Fibroblast of the aortic adventitia (primary cell): Measurements from ENCODE around the gene BLM. TPM values are rescaled to one million over a fixed set of nuclear protein-coding genes. Genes with fewer than 3 reads are reported as not detected.

ENCODE experiments used
- DNase-seq: peaks from one replicate; pipeline ENCODE4 v3.0.0-alpha.2; 2010; ENCODE audit warnings: low read depth
- H3K4me3 ChIP-seq: 2 replicates; pipeline ENCODE4 v1.5.1; 2011; ENCODE audit warnings: low read depth, mild to moderate bottlenecking, control low read depth, low read length, moderate library complexity
- total RNA-seq: library from RNA; depleted of rRNA; stranded (reverse); fragments of >200 nt; gene quantifications from 2 replicates; pipeline ENCODE4 v1.2.3, GENCODE V29; 2012; ENCODE audit warnings: low replicate concordance
- TF ChIP-seq, protein P1 (sequence below): IDR thresholded peaks from 2 replicates; pipeline ENCODE4 v1.5.1; 2011; ENCODE audit warnings: mild to moderate bottlenecking, low read length, control low read depth, inconsistent platforms; ENCODE audit not compliant: insufficient read depth

Gene BLM
- total RNA-seq, 1 donor = 12.2 TPM

DNA sequence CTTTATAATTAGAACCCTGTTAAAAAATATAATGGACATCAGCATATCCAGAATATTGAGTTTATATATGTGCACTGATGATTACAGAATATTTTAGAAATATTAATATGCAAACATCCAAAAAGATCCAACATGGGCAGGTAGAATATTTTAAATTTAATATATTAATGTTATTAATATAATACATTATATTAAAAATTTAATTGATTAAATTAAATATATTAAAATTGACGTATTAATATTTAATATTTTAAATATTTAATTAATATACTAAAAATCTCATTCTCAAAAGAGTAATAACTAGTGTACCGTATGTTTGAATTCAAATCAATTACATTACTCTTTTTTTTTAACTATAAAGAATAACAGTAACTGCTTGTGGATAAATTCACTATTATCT lies 77.4 kb downstream of the BLM start:
- DNase-seq = no peak
- H3K4me3 ChIP-seq = no peak overlapping the region
- TF ChIP-seq, protein P1, sequence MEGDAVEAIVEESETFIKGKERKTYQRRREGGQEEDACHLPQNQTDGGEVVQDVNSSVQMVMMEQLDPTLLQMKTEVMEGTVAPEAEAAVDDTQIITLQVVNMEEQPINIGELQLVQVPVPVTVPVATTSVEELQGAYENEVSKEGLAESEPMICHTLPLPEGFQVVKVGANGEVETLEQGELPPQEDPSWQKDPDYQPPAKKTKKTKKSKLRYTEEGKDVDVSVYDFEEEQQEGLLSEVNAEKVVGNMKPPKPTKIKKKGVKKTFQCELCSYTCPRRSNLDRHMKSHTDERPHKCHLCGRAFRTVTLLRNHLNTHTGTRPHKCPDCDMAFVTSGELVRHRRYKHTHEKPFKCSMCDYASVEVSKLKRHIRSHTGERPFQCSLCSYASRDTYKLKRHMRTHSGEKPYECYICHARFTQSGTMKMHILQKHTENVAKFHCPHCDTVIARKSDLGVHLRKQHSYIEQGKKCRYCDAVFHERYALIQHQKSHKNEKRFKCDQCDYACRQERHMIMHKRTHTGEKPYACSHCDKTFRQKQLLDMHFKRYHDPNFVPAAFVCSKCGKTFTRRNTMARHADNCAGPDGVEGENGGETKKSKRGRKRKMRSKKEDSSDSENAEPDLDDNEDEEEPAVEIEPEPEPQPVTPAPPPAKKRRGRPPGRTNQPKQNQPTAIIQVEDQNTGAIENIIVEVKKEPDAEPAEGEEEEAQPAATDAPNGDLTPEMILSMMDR = no peak

DNA sequence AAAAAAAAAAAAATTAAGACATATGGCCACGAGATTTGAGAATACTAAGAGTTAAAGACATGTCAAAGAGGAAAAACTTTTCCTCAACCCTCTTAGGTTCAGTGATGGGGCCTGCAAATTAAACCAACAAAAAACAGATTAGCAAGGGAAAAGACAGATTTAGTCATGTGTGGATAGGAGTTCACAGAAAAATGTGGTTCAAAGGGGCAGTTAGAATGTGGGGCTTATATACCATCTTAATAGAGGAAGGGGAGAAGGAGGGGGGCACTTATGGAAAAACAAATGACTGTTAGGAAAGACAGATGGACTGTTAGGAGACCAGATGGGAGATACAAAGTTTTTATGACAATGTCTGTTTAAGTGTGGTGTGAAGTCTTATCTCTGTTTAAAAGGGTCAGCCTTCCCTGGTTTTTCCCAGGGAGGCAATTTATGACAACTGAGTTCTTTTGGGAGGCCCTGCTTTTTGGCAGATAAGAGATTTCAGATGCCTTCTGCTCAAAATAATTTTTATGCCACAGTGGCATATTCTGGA lies 82.6 kb downstream of the BLM start:
- TF ChIP-seq, protein P1 = no peak
- no peak overlapping the region for H3K4me3 ChIP-seq
- DNase-seq = no peak

DNA sequence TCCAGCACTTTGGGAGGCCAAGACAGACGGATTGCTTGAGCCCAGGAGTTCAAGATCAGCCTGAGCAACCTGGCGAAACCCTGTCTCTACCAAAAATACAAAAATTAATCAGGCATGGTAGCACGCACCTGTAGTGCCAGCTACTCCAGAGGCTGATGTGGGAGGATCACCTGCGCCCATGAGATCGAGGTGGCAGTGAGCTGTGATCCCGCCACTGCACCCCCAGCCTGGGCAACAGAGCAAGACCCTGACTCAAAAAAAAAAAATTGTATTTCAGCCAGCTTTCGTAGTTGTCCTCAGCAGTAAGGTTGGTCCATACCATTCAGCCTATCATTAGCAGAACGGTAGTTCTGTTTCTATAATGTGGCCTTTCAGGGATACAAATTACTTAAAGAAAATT lies 84.7 kb downstream of the BLM start:
- H3K4me3 ChIP-seq = no peak overlapping the region
- TF ChIP-seq, protein P1 = no peak
- no peak for DNase-seq

DNA sequence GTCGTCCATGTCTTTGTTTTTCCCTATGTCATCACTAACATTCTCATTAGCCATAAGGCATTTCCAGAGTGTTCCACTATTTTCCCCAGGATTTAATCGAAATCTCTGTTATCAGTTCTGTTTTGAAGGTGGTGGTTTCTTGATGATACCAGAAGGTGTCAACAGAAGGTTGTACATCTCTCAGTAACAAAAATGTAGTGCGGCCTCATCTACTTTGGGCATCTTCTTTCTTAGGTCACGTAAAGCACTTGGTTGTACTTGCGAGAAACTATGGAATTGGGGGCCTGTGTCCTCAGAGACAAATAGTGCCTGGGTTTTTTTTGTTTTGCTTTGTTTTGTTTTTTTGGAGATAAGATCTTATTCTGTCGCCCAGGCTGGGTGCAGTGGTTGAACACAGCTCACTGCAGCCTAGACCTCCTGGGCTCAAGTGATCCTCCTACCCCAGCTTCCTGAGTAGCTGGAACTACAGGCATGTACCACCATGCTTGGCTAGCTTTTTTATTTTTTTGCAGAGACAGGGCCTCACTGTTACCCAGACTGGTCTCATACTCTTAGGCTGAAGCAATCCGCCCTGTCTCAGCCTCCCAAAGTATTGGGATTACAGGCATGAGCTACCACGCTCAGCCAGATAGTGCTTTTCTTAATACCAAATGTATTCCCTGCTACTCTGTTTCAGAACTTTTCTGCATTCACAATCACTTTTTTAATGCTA lies 90.1 kb downstream of the BLM start:
- TF ChIP-seq, protein P1 = no peak
- DNase-seq = no peak
- H3K4me3 ChIP-seq = no peak overlapping the region

DNA sequence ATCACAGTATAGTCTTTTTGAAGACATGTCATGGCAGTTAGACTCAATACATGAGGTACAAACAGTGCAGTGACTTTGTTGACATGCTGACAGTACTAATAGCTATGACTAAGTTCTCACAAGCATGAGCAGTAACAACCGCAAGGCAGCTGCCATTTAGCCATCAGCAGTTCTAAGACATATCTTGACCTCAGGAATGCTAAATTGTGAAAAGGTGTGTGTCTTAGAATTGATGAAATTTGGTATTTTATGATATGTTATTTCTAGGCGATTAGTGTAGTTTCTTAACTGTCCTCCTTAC lies 90.6 kb downstream of the BLM start:
- TF ChIP-seq, protein P1 = no peak
- no peak for DNase-seq
- no peak overlapping the region for H3K4me3 ChIP-seq

DNA sequence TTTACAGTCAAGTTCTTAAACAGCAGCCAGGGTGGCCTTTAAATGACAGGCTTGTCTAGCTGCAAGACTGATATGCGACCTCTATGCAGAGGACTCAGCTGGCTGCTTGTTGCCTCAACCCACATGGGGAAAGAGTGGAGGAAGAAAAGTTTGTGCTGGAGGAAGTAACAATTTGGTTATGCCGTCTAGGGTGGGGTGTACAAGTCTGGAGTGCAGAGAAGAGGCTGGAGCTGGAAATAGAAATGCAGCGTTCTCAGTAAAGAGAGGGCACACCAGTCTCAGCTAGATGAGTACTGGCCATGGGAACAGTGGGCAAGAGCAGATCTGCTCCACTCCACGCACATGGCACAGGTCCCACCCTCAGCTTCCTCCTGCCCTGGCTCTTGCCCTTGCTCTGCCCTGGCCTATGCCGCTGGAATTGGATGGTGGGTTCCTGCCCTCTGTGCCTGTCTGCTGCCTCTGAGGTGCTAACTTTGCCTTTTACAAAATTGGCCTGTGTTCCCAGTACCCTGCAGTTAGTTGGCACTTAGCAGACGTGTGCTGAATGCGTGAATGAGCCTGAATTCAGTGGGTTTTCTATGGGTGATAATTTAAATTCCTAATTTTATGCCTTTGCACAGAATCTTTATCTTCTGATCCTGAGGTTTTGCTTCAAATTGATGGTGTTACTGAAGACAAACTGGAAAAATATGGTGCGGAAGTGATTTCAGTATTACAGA lies 91.5 kb downstream of the BLM start:
- no peak for DNase-seq
- TF ChIP-seq, protein P1 = no peak
- H3K4me3 ChIP-seq = no peak overlapping the region

- H3K4me3 ChIP-seq = no peak overlapping the region
- DNase-seq = no peak
- TF ChIP-seq, protein P1 = no peak
Observed at GRCh38 chr15:90809536-90809935, 92.4 kb downstream of the BLM start.
